Keratinocyte (primary cell): ENCODE measurements around the gene ACOT6. TPM values are rescaled to one million over a fixed set of nuclear protein-coding genes. Genes with fewer than 3 reads are reported as not detected.

Experiments used
- DNase-seq: peaks from one replicate; pipeline ENCODE4 v3.0.0-alpha.2; 2011; ENCODE audit warnings: low read depth, missing footprints, low spot score
- FAIRE-seq: peaks from 2 replicates; lab custom pipeline; 2011; peaks lifted over from hg19 to GRCh38; lab: Jason Lieb, UNC
- H2AFZ ChIP-seq: 2 replicates; pipeline ENCODE4 v1.6.0; 2012; ENCODE audit warnings: low read length, control low read depth, inconsistent platforms; ENCODE audit not compliant: control insufficient read depth
- H3K27ac ChIP-seq: 2 replicates; pipeline ENCODE4 v1.5.1; 2011; ENCODE audit warnings: low read length; ENCODE audit not compliant: control insufficient read depth, insufficient read depth
- H3K27me3 ChIP-seq: 3 replicates; pipeline ENCODE4 v1.6.0; 2011; ENCODE audit warnings: low read length; ENCODE audit not compliant: control insufficient read depth, insufficient read depth; ENCODE audit errors: extremely low read depth
- H3K36me3 ChIP-seq, 2 experiments: 2 replicates in 1 of 2; 3 replicates in 1 of 2; pipeline ENCODE4 v1.5.1; 2011; ENCODE audit warnings: low read length in 2 of 2, mild to moderate bottlenecking in 1 of 2; ENCODE audit not compliant: control insufficient read depth in 2 of 2, insufficient read depth in 2 of 2; ENCODE audit errors: extremely low read depth in 1 of 2
- H3K4me1 ChIP-seq: 3 replicates; pipeline ENCODE4 v1.5.1; 2011; ENCODE audit warnings: low read length; ENCODE audit not compliant: control insufficient read depth, insufficient read depth; ENCODE audit errors: extremely low read depth
- H3K4me2 ChIP-seq: 3 replicates; pipeline ENCODE4 v1.6.0; 2011; ENCODE audit warnings: low read depth, low read length; ENCODE audit not compliant: control insufficient read depth, insufficient read depth; ENCODE audit errors: extremely low read depth
- H3K4me3 ChIP-seq, 3 experiments: fragments of 200-600 bp in 1 of 3; sonication (generic) in 1 of 3; 2 replicates in 2 of 3; 3 replicates in 1 of 3; pipeline ENCODE4 v1.5.1; 2011 to 2016; ENCODE audit warnings: low read length in 3 of 3, mild to moderate bottlenecking in 3 of 3, control low read depth in 2 of 3, inconsistent platforms in 1 of 3, low read depth in 1 of 3, mixed read lengths in 1 of 3, mixed run types in 1 of 3, moderate library complexity in 1 of 3; ENCODE audit not compliant: control insufficient read depth in 2 of 3, insufficient read depth in 2 of 3; ENCODE audit errors: extremely low read depth in 1 of 3
- H3K79me2 ChIP-seq: 2 replicates; pipeline ENCODE4 v1.6.0; 2012; ENCODE audit warnings: low read length; ENCODE audit not compliant: control insufficient read depth, insufficient read depth
- H3K9ac ChIP-seq: 3 replicates; pipeline ENCODE4 v1.6.0; 2011; ENCODE audit warnings: low read length; ENCODE audit not compliant: control insufficient read depth, insufficient read depth; ENCODE audit errors: extremely low read depth
- H3K9me1 ChIP-seq: 3 replicates; pipeline ENCODE4 v1.6.0; 2011; ENCODE audit warnings: low read length; ENCODE audit not compliant: control insufficient read depth, insufficient read depth; ENCODE audit errors: extremely low read depth
- H3K9me3 ChIP-seq: 2 replicates; pipeline ENCODE4 v1.5.1; 2012; ENCODE audit warnings: low read depth, low read length; ENCODE audit not compliant: control insufficient read depth
- H4K20me1 ChIP-seq: 3 replicates; pipeline ENCODE4 v1.6.0; 2011; ENCODE audit warnings: low read length; ENCODE audit not compliant: control insufficient read depth, insufficient read depth; ENCODE audit errors: extremely low read depth
- CTCF ChIP-seq, 3 experiments: IDR thresholded peaks in 1 of 3; conservative IDR thresholded peaks in 1 of 3; optimal IDR thresholded peaks in 1 of 3; 2 replicates in 2 of 3; 3 replicates in 1 of 3; pipeline versions ENCODE3 to v1.5.1; 2011; ENCODE audit warnings: low read length in 3 of 3, mild to moderate bottlenecking in 3 of 3, moderate library complexity in 2 of 3, control low read depth in 1 of 3, inconsistent platforms in 1 of 3; ENCODE audit not compliant: insufficient read depth in 2 of 3; ENCODE audit errors: extremely low read depth in 1 of 3
- EZH2 ChIP-seq: IDR thresholded peaks from one replicate; pipeline ENCODE4 v1.6.1; 2012; ENCODE audit warnings: inconsistent platforms, mild to moderate bottlenecking, low read length, moderate library complexity
- dilution Hi-C: fragments of 300-500 bp; cut with MboI; formaldehyde crosslinking; loops from one replicate; pipeline ENCODE4 v1.7.0; 2020; ENCODE audit warnings: low sequenced_read_pairs; ENCODE audit not compliant: extremely low pct_ligation_motif_present
- polyA plus RNA-seq, 5 experiments: library from polyadenylated mRNA; depleted of rRNA in 3 of 5; stranded (reverse) in 3 of 5; stranded (forward) in 1 of 5; unstranded in 1 of 5; fragments of >200 nt; gene quantifications; 1 replicate in 1 of 5; 2 replicates in 3 of 5; 3 replicates in 1 of 5; pipeline versions ENCODE4 v1.2.1 to v1.2.3, GENCODE V29; 2011 to 2012; ENCODE audit warnings: missing spikeins in 2 of 5, low read depth in 1 of 5, low replicate concordance in 1 of 5

ACOT6 gene
- polyA plus RNA-seq, 1 donor (not counting 4 experiments of a cell fraction or from before 2014, with no cell fraction given): not detected

GRCh38 chr14:73625706-73626105 is 13.4 kb downstream of the ACOT6 start:
- no peaks in the 10 kb centered on the region for H3K4me1 ChIP-seq
- no peak overlapping the region for H2AFZ ChIP-seq
- no peaks in the 10 kb centered on the region for H3K9me3 ChIP-seq
- TF ChIP-seq CTCF (optimal IDR thresholded peaks at IDR 0.05 in 1 of 3, IDR thresholded peaks at IDR 0.05 in 1 of 3, conservative IDR thresholded peaks at IDR 0.05 in 1 of 3; ENCODE audit: extremely low read depth in 1 of 3, insufficient read depth in 2 of 3, low read length in 3 of 3) (no peak), EZH2 (no peak)
- no peak overlapping the region for H3K4me2 ChIP-seq
- dilution Hi-C loops: no loop called here
- DNase-seq (no peak), FAIRE-seq (no peak)
- H4K20me1 ChIP-seq: no peaks in the 10 kb centered on the region
- H3K9me1 ChIP-seq: no peaks in the 10 kb centered on the region
- no peaks in the 10 kb centered on the region for H3K79me2 ChIP-seq
- no peak overlapping the region for H3K4me3 ChIP-seq
- H3K36me3 ChIP-seq: no peaks in the 10 kb centered on the region
- H3K27me3 ChIP-seq: no peaks in the 10 kb centered on the region
- no peak overlapping the region for H3K9ac ChIP-seq
- H3K27ac ChIP-seq: no peak overlapping the region

- Histone ChIP-seq H3K4me2 (no peak overlapping the region), H3K9me1 (no peaks in the 10 kb centered on the region), H3K9me3 (no peaks in the 10 kb centered on the region), H3K27ac (no peak overlapping the region), H3K27me3 (no peaks in the 10 kb centered on the region), H2AFZ (no peak overlapping the region), H3K9ac (no peak overlapping the region), H3K4me1 (no peaks in the 10 kb centered on the region), H3K36me3 (no peaks in the 10 kb centered on the region), H3K79me2 (no peaks in the 10 kb centered on the region), H3K4me3 (no peak overlapping the region), H4K20me1 (no peaks in the 10 kb centered on the region)
- dilution Hi-C loops: no loop called here
- FAIRE-seq: no peak
- TF ChIP-seq EZH2 (no peak), CTCF (optimal IDR thresholded peaks at IDR 0.05 in 1 of 3, IDR thresholded peaks at IDR 0.05 in 1 of 3, conservative IDR thresholded peaks at IDR 0.05 in 1 of 3; ENCODE audit: extremely low read depth in 1 of 3, insufficient read depth in 2 of 3, low read length in 3 of 3) (no peak)
- no peak for DNase-seq
Measured at GRCh38 chr14:73627151-73627558, 14.8 kb downstream of the ACOT6 start.
